ENCODE data around the gene BSPRY. TPM values are rescaled to one million over a fixed set of nuclear protein-coding genes. Genes with fewer than 3 reads are reported as not detected.

Gene BSPRY
- total RNA-seq, 1 donor from 2014 or later, result 1.3 TPM

DNA sequence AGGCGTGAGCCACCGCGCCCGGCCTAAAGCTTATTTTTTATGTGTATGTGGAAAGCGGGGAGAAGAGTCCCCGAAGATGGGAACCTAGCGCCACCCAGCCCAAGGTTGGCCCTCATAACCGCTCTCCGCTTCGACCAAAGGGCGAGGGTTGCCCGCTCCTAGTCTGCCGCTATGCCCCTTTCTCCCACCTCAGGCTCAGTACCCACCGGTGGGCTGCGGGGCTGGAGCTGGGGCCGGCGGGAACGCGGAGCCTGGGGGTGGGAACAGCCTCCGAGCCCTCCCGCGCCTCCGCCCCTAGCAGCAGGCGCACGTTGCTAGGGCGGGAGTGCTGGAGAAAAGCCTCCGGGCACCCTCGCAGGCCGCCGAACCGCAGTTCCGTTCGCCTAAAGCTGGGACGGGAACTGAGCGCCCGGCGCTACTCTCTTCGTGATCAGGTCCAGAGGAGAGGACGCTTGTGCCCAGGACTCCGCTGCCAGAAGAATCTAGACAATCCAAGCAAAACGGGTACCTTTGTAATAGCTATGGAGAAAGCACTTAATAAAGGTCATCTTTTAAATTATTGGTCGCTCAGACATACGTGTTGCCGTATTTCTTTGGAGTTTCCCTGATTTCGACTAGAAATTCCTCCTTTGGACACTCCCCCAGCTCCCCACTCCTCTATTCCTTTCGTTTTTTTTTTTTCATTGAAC lies 9.2 kb upstream of the BSPRY start, which contains the start of gene WDR31:
TSS of gene WDR31 (minus strand) at position 265 of the 689 bp plus-strand sequence. CDS start 8,253 bp downstream, outside the sequence.
- TF ChIP-seq, protein P1, sequence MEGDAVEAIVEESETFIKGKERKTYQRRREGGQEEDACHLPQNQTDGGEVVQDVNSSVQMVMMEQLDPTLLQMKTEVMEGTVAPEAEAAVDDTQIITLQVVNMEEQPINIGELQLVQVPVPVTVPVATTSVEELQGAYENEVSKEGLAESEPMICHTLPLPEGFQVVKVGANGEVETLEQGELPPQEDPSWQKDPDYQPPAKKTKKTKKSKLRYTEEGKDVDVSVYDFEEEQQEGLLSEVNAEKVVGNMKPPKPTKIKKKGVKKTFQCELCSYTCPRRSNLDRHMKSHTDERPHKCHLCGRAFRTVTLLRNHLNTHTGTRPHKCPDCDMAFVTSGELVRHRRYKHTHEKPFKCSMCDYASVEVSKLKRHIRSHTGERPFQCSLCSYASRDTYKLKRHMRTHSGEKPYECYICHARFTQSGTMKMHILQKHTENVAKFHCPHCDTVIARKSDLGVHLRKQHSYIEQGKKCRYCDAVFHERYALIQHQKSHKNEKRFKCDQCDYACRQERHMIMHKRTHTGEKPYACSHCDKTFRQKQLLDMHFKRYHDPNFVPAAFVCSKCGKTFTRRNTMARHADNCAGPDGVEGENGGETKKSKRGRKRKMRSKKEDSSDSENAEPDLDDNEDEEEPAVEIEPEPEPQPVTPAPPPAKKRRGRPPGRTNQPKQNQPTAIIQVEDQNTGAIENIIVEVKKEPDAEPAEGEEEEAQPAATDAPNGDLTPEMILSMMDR (IDR thresholded peaks at IDR 0.05), result no peak
- Mint-ChIP-seq H3K27me3 (peaks cover 3% of the 10 kb centered on the region), H3K9me3 (no peaks in the 10 kb centered on the region), H3K4me3 (peak within 1 kb of the TSS; percentile 84), H3K4me1 (peaks cover 11% of the 10 kb centered on the region), H3K27ac (peak within 1 kb of the TSS; percentile 74), H3K36me3 (ENCODE audit: low read depth) (no peaks in the 10 kb centered on the region)
- ATAC-seq (ENCODE audit: low read depth) (peak; percentile 98), DNase-seq (peak; percentile 78)
- CTCF ChIA-PET, result interaction anchor here (1.4 to 1.6 kb wide), 2 partner anchors 11 to 65 kb away, joined by 4 to 7 read pairs; partner anchors contain the start of genes CDC26 and PRPF4
- POLR2A ChIA-PET, result interaction anchor here (0.7 to 2.5 kb wide), 11 partner anchors 10 to 1709 kb away, joined by 3 to 24 read pairs (median 3); partner anchors contain the start of genes ALAD, BSPRY, C9orf43 and CDC26
- intact Hi-C loops (cut with micrococcal nuclease), result loop anchor here (1.0 to 5.0 kb wide), 7 partner anchors 10 to 241 kb away; partner anchors contain the start of genes ALAD, C9orf43, CDC26 and HDHD3

DNA sequence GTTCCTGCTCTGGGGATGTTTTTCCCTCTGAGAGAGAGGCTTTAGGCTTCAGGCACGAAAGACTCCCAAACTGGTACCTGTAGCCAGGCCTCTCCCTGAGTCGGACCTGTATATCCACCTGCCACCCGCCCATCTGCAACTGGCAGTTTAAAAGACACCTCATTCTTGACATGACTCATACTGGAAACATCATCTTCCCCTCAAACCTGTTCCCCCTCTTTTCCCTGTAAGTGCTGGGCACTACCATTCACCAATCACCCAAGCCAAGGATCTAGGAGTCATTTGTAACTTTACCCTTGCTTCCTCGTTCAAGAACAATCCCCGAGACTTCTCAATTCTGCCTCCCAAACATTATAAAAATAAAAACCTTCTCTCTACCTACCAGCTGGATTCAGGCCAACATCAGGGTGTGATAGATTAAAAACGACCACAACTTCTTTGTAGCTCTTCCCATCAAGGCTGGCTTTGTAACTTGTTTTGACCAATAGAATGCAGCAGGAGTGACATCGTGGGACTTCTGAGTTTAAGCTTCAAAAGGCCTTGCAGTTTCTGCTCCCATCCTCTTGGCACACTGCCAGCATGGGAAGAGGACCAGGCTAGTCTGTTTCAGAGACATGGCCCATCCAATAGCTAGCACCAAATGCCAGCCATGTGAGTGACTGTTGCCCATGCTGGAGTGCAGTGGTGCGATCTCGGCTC lies 7.5 kb upstream of the BSPRY start:
- TF ChIP-seq, protein P1 (IDR thresholded peaks at IDR 0.05), result no peak
- intact Hi-C loops (cut with micrococcal nuclease), result loop anchor here (2.0 to 5.0 kb wide), 2 partner anchors 190 to 239 kb away; partner anchors contain the start of gene SLC31A2
- H3K27ac Mint-ChIP-seq, result no peak overlapping the region
- ChIA-PET CTCF (no interaction called here), POLR2A (interaction anchor here (1.0 to 2.5 kb wide), 2 partner anchors 34 to 68 kb away, joined by 3 to 11 read pairs; partner anchors contain the start of genes C9orf43, HDHD3 and POLE3)
- no peaks in the 10 kb centered on the region for H3K9me3 Mint-ChIP-seq
- H3K4me1 Mint-ChIP-seq, result peaks cover 11% of the 10 kb centered on the region
- peak overlapping the region; percentile 36 for H3K4me3 Mint-ChIP-seq
- DNase-seq, result no peak
- no peaks in the 10 kb centered on the region for H3K36me3 Mint-ChIP-seq (ENCODE audit: low read depth)
- peaks cover 3% of the 10 kb centered on the region for H3K27me3 Mint-ChIP-seq
- ATAC-seq (ENCODE audit: low read depth), result no peak

DNA sequence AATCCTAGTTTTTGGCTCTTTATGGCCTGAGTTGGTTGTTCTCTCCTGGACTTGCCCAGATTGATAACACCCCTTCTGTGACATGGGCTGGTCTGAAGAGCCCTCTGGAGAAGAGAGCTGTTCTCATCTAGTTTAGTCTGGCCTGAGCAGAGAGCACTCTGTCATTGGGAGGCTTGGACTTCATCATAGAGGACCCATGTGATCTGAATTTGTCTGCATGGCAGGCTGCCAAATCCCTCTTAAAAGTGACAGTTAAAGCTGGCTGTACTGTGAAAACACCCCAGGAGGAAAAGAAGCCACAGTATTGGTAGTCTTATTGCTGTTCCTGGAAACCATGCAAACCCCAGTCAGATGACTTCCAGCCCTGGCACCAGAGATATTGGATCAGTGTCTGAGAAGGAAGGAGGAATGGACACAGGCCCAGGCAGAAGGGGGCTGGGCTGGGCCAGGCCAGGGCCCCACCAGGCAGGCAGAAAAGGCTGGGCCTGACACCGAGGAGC lies 5.6 kb upstream of the BSPRY start:
- H3K4me1 Mint-ChIP-seq, result peaks cover 11% of the 10 kb centered on the region
- CTCF ChIA-PET, result no interaction called here
- peaks cover 2% of the 10 kb centered on the region for H3K27me3 Mint-ChIP-seq
- no peak for DNase-seq
- ATAC-seq (ENCODE audit: low read depth), result no peak
- no peaks in the 10 kb centered on the region for H3K9me3 Mint-ChIP-seq
- no peaks in the 10 kb centered on the region for H3K36me3 Mint-ChIP-seq (ENCODE audit: low read depth)
- TF ChIP-seq, protein P1 (IDR thresholded peaks at IDR 0.05), result no peak
- no peak overlapping the region for H3K4me3 Mint-ChIP-seq
- POLR2A ChIA-PET, result no interaction called here
- H3K27ac Mint-ChIP-seq, result no peak overlapping the region
- intact Hi-C loops (cut with micrococcal nuclease), result loop anchor here (5.0 kb wide), 1 partner anchor 191 kb away; the partner anchor contains the start of gene SLC31A2

DNA sequence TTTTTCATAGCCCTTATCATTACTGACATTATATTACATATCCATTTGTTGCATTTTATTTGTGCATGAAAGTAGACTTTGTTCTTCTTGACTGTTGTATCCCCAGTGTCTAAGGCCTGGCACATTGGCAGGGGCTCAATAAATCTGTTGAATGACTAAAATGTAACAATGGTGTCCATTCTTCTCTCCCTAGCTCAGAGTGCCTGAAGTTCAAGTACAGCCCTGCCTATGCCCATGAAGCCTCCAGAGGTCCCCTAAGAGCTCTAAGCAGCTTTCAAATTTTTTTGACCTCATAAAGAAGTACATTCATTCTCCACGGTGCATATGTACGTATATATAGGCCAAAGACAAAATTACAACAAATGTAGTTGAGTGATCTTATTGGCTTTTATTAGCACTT lies 4.2 kb upstream of the BSPRY start:
- no peaks in the 10 kb centered on the region for H3K27me3 Mint-ChIP-seq
- TF ChIP-seq, protein P1 (IDR thresholded peaks at IDR 0.05), result no peak
- POLR2A ChIA-PET, result no interaction called here
- intact Hi-C loops (cut with micrococcal nuclease), result no loop called here
- DNase-seq (no peak), ATAC-seq (ENCODE audit: low read depth) (no peak)
- CTCF ChIA-PET, result no interaction called here
- no peak overlapping the region for H3K4me3 Mint-ChIP-seq
- peaks cover 12% of the 10 kb centered on the region for H3K4me1 Mint-ChIP-seq
- H3K36me3 Mint-ChIP-seq (ENCODE audit: low read depth), result no peaks in the 10 kb centered on the region
- H3K27ac Mint-ChIP-seq, result no peak overlapping the region
- no peaks in the 10 kb centered on the region for H3K9me3 Mint-ChIP-seq

DNA sequence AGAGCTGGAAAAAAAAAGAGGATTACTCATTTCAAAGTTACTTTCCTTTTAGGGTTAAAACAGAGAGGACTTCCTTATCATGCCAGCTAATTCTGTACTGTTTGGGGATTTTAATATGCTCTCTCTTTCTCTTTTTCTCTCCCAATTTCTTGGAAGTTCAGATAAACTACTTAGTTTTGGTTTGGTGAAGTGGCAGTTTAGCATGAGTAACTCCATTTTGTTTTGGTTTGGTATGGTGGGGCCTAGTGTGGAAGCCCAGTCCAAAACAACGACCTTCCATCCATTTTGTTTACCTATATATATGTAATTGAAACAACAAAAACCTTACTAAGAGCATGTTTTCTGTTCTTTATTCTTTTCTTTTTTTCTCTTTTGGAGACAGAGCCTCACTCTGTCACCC lies 3.7 kb upstream of the BSPRY start:
- H3K36me3 Mint-ChIP-seq (ENCODE audit: low read depth), result no peaks in the 10 kb centered on the region
- H3K4me1 Mint-ChIP-seq, result peaks cover 12% of the 10 kb centered on the region
- no peaks in the 10 kb centered on the region for H3K9me3 Mint-ChIP-seq
- H3K27me3 Mint-ChIP-seq, result no peaks in the 10 kb centered on the region
- DNase-seq (no peak), ATAC-seq (ENCODE audit: low read depth) (no peak)
- intact Hi-C loops (cut with micrococcal nuclease), result no loop called here
- no peak overlapping the region for H3K4me3 Mint-ChIP-seq
- ChIA-PET CTCF (no interaction called here), POLR2A (no interaction called here)
- no peak overlapping the region for H3K27ac Mint-ChIP-seq
- TF ChIP-seq, protein P1 (IDR thresholded peaks at IDR 0.05), result no peak

Measured in activated B cell treated with CpG ODN at 0.5 μM for 24 hours (primary cell).